T47D (cell line): ENCODE results near the gene DUSP9.
A peak's percentile ranks its signal among the peaks of the same experiment; 100 is the strongest.

Experiments
- DNase-seq, 2 experiments: peaks; one replicate each; pipeline versions ENCODE4 v3.0.0 to v3.0.0-alpha.2; 2011 to 2012; ENCODE audit warnings: low read depth in 1 of 2, low spot score in 1 of 2
- JUND ChIP-seq: IDR thresholded peaks from 2 replicates; pipeline ENCODE4 v1.6.1; 2012; ENCODE audit warnings: low read depth
- in situ Hi-C: cut with HindIII; loops from 2 replicates; pipeline ENCODE4 v1.10.0; 2016; ENCODE audit warnings: low sequenced_read_pairs, low pct_unique_long_range_greater_than_20kb

The DUSP9 gene

DNA sequence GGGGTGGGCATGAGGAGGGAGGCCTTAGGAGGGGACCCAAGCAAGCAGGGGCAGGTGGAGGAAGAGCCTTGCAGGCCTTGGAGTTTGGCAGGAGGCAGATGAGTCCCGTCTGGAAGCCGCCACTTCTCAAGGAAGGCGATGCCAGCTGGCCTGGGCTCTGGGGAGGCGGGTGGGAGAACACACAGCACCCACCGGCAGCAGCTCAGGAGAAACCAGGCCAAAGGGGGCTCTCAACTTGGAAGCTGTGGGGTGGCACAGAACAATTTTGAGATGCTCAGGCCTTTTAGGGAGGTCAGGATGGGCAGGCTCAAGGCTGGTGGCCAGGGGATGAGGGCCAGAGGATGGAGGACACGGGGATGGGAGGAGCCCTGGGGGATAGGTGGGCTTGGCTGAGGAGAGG lies 11.6 kb upstream of the DUSP9 start:
- no peak for DNase-seq
- in situ Hi-C loops = no loop called here
- no peak for TF ChIP-seq JUND

- peak in 1 of 2 experiments; percentile 32 for DNase-seq
- no peak for TF ChIP-seq JUND
- in situ Hi-C loops = no loop called here
Observed at GRCh38 chrX:153635788-153636668, 11.0 kb upstream of the DUSP9 start.

- in situ Hi-C loops = no loop called here
- TF ChIP-seq JUND = no peak
- no peak for DNase-seq
Observed at GRCh38 chrX:153636716-153637115, 10.3 kb upstream of the DUSP9 start.

GRCh38 chrX:153637121-153638040 lies 9.6 kb upstream of the DUSP9 start:
- no peak for DNase-seq
- TF ChIP-seq JUND = no peak
- in situ Hi-C loops = no loop called here

DNA sequence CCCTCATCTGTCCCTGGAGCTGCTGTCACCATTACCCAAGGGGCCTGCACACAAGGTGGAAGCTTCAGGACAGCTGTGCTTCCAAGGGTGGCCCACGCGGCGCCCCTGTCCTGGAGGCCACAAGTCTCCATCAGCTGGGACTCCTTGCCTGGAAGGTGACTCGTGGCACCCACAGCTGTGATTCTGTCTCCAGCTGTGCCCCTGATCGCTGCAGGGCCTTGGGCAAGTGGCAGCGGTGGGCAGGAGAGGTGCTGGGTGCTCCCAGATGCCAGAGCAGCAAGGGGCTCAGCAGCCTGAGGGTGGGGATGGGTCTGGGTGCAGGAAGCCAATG lies 9.0 kb upstream of the DUSP9 start:
- no peak for DNase-seq
- in situ Hi-C loops = no loop called here
- TF ChIP-seq JUND = no peak

- TF ChIP-seq JUND = no peak
- DNase-seq = no peak
- in situ Hi-C loops = no loop called here
Observed at GRCh38 chrX:153638436-153639176, 8.4 kb upstream of the DUSP9 start.

- no peak for DNase-seq
- in situ Hi-C loops = no loop called here
- no peak for TF ChIP-seq JUND
Observed at GRCh38 chrX:153639177-153640044, 7.6 kb upstream of the DUSP9 start.

GRCh38 chrX:153640045-153640686 lies 6.8 kb upstream of the DUSP9 start:
- in situ Hi-C loops = no loop called here
- TF ChIP-seq JUND = no peak
- no peak for DNase-seq

DNA sequence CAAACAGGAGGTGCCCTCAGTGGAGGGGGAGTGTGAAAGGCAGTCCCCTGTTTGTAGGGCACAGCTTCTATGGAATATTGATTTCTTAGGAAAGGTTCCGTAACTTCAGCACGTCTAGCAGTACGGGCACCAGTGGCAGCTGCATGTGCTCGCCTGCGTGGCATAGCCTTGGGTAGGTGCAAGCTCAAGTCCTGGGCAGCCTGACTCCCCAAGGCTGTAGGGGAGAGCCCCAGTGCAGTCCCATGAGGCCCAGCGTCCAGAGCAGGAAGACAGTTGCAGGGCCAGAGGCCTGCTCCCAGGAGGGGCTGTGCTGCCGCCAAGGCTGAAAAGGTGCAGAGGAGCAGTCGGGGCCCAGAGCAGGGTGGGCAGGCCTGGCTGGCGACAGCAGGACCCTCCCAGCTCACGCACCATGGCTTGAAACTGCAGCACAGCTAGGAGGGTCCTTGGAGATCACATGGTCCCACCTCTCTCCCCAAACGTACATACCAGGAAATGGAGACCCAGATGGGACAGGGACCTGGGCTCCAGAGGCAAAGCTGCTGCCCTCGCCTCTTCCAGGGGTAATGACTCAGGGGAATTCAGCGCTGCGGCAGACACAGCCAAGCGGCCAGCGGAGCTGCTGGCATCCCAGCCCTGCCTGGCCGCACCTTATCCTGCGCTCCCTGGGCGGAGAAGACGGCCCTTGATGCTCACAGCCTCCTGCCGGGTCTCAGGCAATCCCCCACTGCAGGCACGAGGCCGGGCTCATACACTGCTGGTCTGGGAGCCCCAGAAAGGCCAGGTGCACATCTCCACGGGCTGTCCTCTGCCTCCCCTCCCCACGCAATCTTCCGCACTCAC lies 6.0 kb upstream of the DUSP9 start:
- no peak for DNase-seq
- in situ Hi-C loops = no loop called here
- TF ChIP-seq JUND = no peak

DNA sequence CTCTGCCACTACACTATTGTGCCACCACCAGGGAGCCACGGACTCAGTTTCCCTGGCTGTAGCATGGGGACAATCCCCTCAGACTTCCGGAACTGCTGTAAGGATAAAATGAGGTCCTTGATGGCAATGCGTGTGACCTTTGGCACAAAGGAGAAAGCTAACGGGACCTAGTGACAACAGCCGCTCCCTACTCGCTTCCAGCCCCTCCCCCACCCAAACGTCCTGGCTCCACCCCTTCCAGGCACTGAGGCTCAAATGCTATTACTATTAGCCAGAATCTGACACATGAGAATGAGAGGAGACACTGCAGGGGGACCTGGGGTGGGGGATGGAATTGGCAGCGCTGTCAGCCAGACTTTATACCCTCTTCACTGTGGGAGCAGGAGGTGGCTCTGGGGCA lies 5.4 kb upstream of the DUSP9 start:
- DNase-seq = no peak
- in situ Hi-C loops = no loop called here
- TF ChIP-seq JUND = no peak
